Effector memory CD4-positive, alpha-beta T cell (primary cell): ENCODE results near the gene RAP1GAP.

Experiments
- DNase-seq, 3 donors: peaks; one replicate each; pipeline ENCODE4 v3.0.0-alpha.2; 2020
- H3K27ac ChIP-seq: 2 replicates; pipeline ENCODE4 v1.7.0; 2013; ENCODE audit warnings: mild to moderate bottlenecking, low read length, moderate library complexity; ENCODE audit not compliant: insufficient read depth, poor library complexity, severe bottlenecking
- H3K27me3 ChIP-seq: replicated peaks from 2 replicates; pipeline ENCODE4 v1.7.0; 2013; ENCODE audit warnings: mild to moderate bottlenecking, low read length; ENCODE audit not compliant: insufficient read depth, control insufficient read depth, poor library complexity, severe bottlenecking
- H3K36me3 ChIP-seq: 2 replicates; pipeline ENCODE4 v1.7.0; 2013; ENCODE audit warnings: mild to moderate bottlenecking, low read length, moderate library complexity; ENCODE audit not compliant: control insufficient read depth, insufficient read depth
- H3K4me1 ChIP-seq: 2 replicates; pipeline ENCODE4 v1.7.0; 2013; ENCODE audit warnings: low read length, mild to moderate bottlenecking; ENCODE audit not compliant: control insufficient read depth, insufficient read depth, poor library complexity, severe bottlenecking
- H3K4me3 ChIP-seq: 2 replicates; pipeline ENCODE4 v1.7.0; 2013; ENCODE audit warnings: low read length, low read depth, mild to moderate bottlenecking; ENCODE audit not compliant: insufficient read depth, poor library complexity, severe bottlenecking
- H3K9me3 ChIP-seq: 2 replicates; pipeline ENCODE4 v1.7.0; 2013; ENCODE audit warnings: mild to moderate bottlenecking, low read length, moderate library complexity; ENCODE audit not compliant: control insufficient read depth

Gene RAP1GAP

DNA sequence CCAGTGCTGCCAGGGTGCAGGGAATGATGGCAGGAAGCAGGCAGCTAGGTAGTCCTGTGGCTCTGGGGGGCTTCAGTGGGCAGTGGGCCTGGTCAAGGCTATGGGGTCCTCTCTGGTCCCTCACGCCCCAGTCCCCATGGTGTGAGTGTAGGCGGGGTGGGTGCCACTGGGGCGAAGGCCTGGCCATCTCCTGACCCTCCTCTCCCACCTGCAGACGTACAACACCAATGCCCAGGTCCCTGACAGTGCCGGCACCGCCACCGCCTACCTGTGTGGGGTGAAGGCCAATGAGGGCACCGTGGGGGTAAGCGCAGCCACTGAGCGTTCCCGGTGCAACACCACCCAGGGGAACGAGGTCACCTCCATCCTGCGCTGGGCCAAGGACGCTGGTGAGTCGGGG is 106.3 kb downstream of the RAP1GAP start:
- H3K4me1 ChIP-seq: no peaks in the 10 kb centered on the region
- H3K27ac ChIP-seq: no peak overlapping the region
- no peaks in the 10 kb centered on the region for H3K27me3 ChIP-seq
- no peaks in the 10 kb centered on the region for H3K36me3 ChIP-seq
- H3K4me3 ChIP-seq: no peak overlapping the region
- no peaks in the 10 kb centered on the region for H3K9me3 ChIP-seq
- DNase-seq: no peak

DNA sequence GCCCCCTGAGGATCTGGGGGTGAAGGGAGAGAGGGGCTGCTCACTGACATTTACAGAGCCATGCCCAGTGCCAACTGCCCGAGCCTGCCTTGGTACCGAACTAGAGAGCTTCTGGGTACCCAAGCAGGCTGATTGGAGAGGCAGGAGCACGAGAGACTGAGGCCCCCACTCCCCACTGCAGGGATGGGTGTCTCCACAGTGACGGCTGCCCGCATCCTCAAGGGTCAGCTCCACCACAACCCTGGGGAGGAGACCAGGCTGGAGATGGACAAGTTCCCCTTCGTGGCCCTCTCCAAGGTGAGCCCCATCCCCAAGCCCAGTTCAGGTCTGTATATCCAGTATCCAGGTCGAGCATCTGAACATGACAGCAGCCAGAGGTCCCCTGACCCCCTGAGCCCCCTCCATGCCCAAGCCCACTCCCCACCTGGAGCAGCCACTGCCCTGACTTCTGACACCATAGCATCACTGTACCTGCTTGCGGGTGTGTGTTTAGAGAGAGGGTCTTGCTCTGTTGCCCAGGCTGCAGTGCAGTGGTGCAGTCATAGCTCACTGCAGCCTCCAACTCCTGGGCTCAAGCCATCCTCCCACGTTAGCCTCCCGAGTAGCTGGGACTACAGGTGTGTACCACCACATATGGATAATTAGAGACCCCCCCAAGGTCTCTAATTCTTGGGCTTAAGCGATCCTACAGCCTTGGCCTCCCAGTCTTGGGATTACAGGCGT is 108.1 kb downstream of the RAP1GAP start:
- Histone ChIP-seq H3K4me1 (no peaks in the 10 kb centered on the region), H3K27ac (no peak overlapping the region), H3K36me3 (no peaks in the 10 kb centered on the region), H3K27me3 (no peaks in the 10 kb centered on the region), H3K9me3 (no peaks in the 10 kb centered on the region), H3K4me3 (no peak overlapping the region)
- no peak for DNase-seq

DNA sequence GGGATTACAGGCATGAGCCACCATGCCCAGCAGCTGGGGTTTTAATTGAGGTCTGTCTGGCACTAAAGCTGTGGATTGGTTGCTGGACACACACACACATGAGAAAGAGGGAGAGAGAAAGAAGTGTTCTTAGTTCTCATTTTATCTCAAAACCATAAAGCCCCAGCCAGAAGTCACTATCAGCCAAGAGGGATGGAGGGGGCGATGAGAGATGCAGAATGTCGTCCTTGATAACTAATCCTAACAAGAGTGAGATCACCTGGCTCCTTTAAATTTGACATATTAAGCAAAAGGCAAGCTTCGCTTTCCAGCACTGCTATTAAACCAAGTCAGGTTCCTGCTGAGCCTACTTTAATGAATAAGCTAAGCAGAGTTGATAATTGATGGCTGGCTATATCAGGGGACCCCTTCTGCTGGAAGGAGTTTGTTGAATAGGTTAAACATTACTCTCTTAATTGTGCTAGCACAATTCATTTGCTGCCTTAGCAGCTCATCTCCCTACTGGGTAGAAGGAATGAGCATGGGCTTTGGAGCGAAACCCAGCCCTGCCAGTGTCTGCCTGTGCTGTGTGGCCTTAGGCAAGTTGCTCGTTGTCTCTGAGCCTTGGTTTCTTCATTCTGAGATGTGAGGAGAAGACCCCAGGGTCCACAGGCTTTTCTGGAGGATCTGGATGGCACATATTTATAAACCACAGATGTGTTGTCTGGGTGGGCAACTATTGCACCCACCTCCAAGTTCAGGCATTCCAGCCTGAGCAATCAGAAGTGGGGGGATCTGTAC is 109.2 kb downstream of the RAP1GAP start:
- Histone ChIP-seq H3K36me3 (no peaks in the 10 kb centered on the region), H3K27ac (no peak overlapping the region), H3K4me3 (no peak overlapping the region), H3K27me3 (no peaks in the 10 kb centered on the region), H3K9me3 (no peaks in the 10 kb centered on the region), H3K4me1 (no peaks in the 10 kb centered on the region)
- DNase-seq: no peak

DNA sequence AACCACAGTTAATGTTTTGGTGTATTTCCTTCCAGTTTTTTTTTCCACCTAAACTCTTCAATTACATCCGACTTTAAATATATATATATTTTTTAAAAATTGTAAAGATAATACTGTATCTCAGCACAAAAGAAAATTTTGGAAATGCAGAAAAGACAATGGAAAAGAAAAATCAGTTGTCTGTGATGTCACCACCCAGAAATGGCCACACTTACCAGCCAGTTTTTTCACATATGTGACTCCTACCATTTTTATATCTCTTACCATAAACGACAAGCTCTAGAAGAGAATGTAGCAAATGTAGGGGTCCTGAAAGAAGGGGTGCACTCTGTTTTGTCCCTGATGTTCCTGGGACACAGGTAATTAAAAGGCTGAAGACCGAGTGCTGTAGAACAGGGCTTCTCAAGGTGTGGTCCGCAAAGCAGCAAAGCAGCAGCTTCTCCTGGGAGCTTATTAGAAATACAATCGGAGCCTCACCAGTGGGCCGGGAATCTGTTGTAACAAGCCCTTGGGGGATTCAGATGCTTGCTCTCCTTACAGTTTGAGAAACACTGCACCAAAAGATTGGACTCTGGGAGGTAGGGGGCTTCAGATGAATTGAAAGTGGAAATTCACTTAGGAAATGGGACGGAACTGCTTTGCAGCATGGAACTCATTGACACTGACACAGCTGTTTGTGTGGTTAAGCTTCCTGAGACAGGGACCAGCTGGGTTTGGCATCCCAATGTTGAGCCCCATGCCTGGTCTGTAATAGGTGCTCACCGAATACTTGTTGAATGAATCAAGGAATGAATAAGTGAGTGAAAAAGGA is 115.8 kb downstream of the RAP1GAP start:
- Histone ChIP-seq H3K27me3 (no peaks in the 10 kb centered on the region), H3K4me1 (no peaks in the 10 kb centered on the region), H3K36me3 (no peaks in the 10 kb centered on the region), H3K27ac (no peak overlapping the region), H3K4me3 (no peak overlapping the region), H3K9me3 (no peaks in the 10 kb centered on the region)
- no peak for DNase-seq

DNA sequence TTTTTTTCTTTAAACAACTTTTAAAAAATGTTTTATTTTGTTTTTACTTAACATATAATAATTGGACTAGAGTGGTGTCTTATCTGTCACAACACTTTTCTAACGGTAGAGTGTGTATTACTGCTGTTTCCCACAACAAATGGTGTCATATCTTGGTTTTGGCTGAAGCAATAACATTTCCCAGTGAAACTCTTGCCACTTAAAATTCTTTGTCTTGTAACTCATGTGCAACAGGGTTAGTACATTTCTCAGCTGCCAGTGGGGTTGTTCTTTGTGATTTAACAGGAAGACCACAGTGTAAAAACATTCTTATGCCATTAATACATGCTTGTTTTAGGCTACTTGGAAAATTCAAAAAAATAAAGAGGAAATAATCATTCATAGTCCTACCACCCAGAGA is 116.4 kb downstream of the RAP1GAP start:
- H3K9me3 ChIP-seq: no peaks in the 10 kb centered on the region
- no peak for DNase-seq
- H3K4me1 ChIP-seq: no peaks in the 10 kb centered on the region
- no peaks in the 10 kb centered on the region for H3K36me3 ChIP-seq
- no peaks in the 10 kb centered on the region for H3K27me3 ChIP-seq
- no peak overlapping the region for H3K27ac ChIP-seq
- no peak overlapping the region for H3K4me3 ChIP-seq

DNA sequence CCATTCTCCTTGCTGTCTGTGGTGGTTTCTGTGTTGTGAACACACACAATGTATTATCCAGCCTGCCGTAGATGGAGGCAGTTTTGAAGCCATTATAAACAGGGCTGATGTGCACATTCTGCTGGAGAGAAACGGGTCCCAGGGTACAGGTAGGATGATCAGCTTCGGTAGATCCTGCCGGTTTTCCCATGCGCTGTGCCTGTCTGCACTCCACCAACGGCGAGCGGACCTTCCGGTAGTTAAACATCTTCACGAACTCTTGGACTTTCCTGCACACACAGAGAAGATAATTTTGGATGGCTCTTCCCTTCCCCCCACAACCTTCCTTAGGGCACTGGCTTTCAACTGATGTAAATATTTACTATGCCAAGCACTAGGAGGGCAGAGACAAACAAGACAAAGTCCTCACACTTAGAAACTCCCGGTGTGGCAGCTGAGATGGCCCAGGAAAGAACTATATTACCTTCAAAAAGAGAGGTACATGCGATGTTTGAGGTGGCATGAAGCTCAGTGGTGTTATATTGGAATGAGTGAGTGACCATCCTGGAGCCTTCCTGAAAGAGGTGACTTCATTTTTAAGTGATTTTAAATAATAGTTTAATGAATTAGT is 118.2 kb downstream of the RAP1GAP start:
- Histone ChIP-seq H3K9me3 (no peaks in the 10 kb centered on the region), H3K4me1 (no peaks in the 10 kb centered on the region), H3K4me3 (no peak overlapping the region), H3K36me3 (no peaks in the 10 kb centered on the region), H3K27me3 (no peaks in the 10 kb centered on the region), H3K27ac (no peak overlapping the region)
- no peak for DNase-seq

DNA sequence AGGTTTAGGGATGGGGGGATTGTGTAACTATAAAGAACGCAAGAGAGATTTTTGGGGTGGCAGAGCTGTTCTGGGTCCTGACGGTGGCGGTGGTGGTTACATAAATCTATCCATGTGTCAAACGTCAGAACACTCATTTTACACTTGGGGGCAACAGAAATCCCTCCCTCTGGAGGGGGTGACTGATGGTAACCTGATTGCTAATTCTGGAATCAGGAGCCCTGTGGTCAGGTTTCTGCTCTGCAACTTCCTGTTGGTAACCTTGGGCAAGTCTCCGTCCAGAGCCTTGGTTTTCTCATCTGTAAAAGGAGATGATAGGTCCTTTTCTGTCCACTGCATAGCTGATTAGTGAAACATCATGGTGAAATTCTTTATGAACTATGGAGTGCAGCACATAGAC is 119.1 kb downstream of the RAP1GAP start:
- H3K4me1 ChIP-seq: no peaks in the 10 kb centered on the region
- H3K27ac ChIP-seq: no peak overlapping the region
- no peaks in the 10 kb centered on the region for H3K27me3 ChIP-seq
- no peak for DNase-seq
- no peaks in the 10 kb centered on the region for H3K9me3 ChIP-seq
- H3K4me3 ChIP-seq: no peak overlapping the region
- H3K36me3 ChIP-seq: no peaks in the 10 kb centered on the region

DNA sequence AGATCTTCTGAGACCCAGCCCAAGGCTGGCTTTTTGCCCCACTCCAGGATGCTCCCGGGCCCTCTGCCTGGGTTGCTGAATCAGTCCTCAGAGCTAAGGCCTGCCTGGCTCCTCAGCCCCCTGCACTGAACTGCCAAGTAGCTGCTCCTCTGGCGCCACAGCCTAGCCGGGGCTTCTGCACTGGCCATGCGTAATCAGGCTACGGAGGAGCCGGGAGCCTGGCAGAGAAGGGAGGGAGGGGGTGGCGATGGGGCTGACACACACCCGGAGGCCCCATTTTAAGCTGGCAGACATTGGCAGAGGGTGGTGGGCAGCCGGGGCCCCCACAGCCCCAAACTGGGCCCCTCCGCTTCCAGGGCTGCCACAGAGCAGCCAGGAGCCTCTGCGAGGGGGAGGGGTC is 121.3 kb downstream of the RAP1GAP start:
- Histone ChIP-seq H3K36me3 (no peaks in the 10 kb centered on the region), H3K4me1 (no peaks in the 10 kb centered on the region), H3K4me3 (no peak overlapping the region), H3K27ac (no peak overlapping the region), H3K27me3 (no peaks in the 10 kb centered on the region), H3K9me3 (no peaks in the 10 kb centered on the region)
- DNase-seq: no peak
